NCI-H2227 (cell line): ENCODE results near the gene GINS3.
"Not testable (repeated sequence)": the region's sequence is repeated elsewhere in the genome, so short reads cannot be mapped to it uniquely, and the experiment has no call there.

Source experiments
- DNase-seq: peaks from one replicate; lab custom pipeline; 2025; ENCODE audit not compliant: unreplicated experiment; lab: John Stamatoyannopoulos, UW

GINS3 gene

DNA sequence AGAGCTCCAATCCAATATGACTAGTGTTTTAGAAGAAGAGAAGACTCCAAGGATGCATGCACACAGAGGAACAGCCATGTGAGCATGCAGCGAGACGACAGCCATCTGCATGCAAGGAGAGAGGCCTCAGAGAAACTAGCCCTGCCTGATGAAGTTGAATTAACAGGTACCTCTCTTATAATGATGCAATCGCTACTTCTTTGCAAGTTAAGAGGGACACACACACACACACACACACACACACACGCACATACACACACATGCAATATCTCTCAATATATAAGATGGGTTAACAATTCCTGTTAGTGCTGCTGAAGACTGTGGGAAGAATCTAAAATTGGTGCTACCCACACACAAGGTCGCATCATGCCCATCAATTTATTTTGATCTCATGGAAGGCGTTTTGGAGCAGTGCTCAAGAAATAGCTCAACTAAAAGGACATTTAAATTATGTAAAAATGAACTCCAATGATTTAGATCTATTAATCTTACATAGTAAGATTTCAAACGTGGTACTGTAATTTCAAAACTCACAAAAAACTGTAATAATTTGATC is 7.0 kb upstream of the GINS3 start:
- DNase-seq: no peak

DNA sequence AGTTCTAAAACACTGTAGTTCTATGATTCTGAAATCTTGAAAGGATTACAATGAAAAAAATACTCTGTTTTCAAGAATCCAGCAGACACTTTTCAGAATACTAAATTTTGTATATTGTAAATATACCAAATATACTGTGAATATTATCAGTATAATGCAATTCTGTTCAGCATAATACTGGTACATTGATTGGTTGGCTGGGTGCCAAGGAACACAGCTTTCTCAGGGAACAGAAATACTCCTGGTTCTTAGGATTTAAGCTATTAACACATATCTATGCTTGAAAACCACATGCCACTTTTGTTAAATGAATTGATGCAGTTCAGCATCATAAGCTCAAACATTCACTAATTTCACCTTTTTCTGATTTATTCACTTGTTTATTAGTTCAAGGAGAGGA is 2.5 kb upstream of the GINS3 start:
- DNase-seq: no peak

GRCh38 chr16:58393138-58393504 is 850 bp downstream of the GINS3 start:
- DNase-seq: no peak

DNA sequence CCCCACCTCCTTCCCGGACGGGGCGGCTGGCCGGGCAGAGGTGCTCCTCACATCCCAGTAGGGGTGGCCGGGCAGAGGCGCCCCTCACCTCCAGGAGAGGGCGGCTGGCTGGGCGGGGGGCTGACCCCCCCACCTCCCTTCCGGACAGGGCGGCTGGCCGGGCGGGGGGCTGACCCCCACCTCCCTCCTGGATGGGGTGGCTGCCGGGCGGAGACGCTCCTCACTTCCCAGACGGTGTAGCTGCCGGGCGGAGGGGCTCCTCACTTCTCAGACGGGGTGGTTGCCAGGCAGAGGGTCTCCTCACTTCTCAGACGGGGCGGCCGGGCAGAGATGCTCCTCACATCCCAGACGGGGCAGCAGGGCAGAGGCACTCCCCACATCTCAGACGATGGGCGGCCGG is 4.6 kb downstream of the GINS3 start:
- not testable (repeated sequence) for DNase-seq

GRCh38 chr16:58399718-58400633 is 7.7 kb downstream of the GINS3 start:
- DNase-seq: no peak

- DNase-seq: not testable (repeated sequence)
Observed at GRCh38 chr16:58401305-58401704, 9.0 kb downstream of the GINS3 start.

- DNase-seq: no peak
Observed at GRCh38 chr16:58402796-58403195, 10.5 kb downstream of the GINS3 start.

- no peak for DNase-seq
Observed at GRCh38 chr16:58409316-58409973, 17.2 kb downstream of the GINS3 start.

DNA sequence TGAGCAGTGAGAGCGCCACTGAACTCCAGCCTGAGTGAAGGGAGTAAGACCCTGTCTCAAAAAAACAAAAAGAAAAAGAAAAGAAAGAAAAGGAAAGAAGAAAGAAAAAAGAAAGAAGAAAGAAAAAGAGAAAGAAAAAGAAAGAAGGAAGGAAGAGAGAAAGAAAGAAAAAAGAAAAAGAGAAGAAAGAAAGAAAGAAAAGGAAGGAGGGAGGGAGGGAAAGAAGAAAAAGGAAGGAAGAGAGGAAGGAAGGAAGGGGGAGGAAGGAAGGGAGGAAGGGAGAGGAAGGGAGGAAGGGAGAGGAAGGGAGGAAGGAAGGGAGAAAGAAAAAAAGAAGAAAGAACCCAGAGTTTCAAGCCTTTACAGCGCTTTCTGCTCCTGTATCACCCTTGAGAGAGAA is 19.1 kb downstream of the GINS3 start:
- no peak for DNase-seq

DNA sequence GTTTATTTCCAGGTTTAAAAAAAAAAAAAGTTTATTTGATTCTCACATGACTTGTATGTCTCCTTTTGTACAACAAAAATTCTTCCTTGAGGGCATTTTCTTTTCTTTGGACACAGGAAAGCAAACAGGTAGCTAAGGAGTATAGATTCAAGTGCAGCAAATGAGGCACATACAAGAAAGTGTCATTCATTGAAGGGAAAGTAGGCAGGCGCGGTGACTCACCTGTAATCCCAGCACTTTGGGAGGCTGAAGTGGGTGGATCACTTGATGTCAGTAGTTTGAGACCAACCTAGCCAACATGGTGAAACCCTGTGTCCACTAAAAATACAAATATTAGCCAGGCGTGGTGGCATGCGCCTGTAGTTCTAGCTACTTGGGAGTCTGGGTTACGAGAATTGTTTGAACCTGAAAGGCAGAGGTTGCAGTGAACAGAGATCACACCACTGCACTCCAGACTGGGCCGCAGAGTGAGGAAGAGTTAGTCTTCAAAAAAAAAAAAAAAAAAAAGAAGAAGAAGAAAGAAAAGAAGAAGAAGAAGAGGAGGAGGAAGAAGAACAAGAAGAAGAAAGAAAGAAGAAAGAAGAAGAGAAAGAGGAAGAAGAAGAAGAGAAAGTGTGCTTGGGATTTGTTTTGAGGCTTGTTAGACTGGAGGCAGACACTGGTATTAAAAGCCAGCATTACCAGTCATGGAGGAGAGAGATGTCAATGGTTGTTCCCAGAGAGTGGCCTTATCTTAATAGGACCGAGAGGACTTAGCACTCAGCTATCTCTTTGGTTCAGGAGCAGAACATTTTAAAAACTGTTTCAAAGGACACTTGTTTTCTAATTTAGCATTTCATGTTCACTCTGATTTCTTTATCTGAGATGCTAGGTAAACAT is 19.7 kb downstream of the GINS3 start:
- no peak for DNase-seq

- not testable (repeated sequence) for DNase-seq
Observed at GRCh38 chr16:58412615-58412970, 20.3 kb downstream of the GINS3 start.

DNA sequence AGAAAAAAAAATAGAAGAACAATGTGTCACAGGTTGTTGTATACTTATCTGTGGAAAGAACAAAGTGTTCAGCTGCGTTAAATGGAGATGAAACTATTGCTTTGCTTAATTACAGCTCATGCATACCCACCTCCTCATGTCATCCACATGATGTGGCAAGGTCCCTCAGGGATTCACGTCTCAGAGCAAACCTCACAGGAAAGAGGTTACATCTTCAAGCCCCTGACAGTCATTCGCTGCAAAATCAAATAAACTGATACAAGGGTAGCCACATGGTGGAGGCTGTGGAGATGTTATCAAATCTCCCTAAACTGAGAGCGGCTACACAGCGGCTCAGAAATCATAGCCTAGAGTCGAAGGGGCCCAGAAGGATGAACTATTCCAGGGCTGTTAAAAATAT is 21.1 kb downstream of the GINS3 start:
- no peak for DNase-seq

DNA sequence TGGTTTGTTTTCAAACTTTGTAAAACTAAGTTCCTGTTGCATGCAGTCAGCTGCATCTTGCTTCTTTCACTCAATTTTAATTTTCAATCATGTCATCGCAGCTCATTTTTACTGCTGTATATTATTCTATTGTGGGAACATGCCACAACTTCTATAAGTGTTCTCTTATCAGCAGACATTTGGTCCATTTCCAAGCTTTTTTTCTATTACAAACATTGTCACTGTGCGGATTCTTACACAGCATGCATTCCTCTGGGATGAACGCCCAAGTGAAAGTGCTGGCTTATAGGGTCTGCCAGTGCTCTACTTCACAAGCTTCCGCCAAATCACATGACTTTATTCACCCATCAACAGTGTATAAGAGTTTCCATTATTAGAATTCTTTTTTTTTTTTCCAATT is 22.7 kb downstream of the GINS3 start:
- no peak for DNase-seq

- not testable (repeated sequence) for DNase-seq
Observed at GRCh38 chr16:58415961-58416360, 23.7 kb downstream of the GINS3 start.

DNA sequence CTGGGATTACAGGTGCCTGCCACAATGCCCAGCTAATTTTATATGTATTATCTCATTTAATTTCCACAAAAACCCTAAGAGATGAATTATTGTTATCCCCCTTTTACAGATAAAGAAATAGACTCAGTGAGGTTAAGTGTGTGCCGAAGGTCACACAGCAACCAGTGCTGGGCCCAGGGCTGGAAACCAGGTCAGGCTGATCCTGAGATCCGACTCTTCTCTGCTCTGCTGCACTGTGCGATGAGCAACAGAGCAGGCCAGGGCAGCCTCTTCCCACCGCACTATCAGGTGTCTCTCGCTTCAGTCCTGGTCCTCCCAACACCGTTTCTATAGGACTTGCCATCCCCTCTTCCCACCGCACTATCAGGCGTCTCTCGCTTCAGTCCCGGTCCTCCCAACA is 24.8 kb downstream of the GINS3 start:
- DNase-seq: no peak

GRCh38 chr16:58417600-58417999 is 25.3 kb downstream of the GINS3 start:
- no peak for DNase-seq

- no peak for DNase-seq
Observed at GRCh38 chr16:58418026-58418425, 25.8 kb downstream of the GINS3 start.

DNA sequence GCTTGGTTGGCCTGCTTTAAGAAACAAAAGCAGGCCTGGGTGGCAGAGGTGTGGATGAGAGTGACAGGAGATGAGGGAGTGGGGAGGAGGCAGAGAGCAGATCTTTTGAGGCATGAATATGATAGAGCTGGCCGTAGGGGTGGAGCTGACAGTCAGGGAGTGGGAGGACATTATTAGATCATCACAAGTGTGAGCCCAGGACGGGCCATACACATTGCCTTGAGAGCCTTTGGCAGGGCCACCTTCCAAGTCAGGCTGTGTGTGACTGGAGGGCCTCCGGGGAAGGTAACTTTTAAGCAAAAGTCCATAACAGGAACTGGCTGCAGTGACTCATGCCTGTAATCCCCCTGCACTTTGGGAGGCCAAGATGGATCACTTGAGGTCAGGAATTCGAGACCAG is 26.3 kb downstream of the GINS3 start:
- DNase-seq: no peak

- no peak for DNase-seq
Observed at GRCh38 chr16:58419241-58419990, 27.1 kb downstream of the GINS3 start.

DNA sequence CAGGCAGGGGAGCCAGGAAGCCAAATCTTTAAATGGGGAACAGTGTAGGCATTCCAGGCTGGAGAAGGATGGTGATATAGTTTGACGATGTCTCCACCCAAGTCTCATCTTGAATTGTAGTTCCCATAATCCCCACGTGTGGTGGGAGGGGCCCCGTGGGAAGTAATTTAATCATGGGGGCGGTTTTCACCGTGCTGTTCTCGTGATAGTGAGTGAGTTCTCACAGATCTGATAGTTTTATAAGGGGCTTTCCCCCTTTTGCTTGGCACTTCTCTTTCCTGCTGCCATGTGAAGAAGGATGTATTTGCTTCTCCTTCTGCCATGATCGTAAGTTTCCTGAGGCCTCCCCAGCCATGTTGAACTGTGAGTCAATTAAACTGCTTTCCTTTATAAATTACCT is 28.8 kb downstream of the GINS3 start:
- DNase-seq: no peak

GRCh38 chr16:58421529-58421928 is 29.3 kb downstream of the GINS3 start:
- no peak for DNase-seq
